ENCODE data around the gene FBXO46.

GRCh38 chr19:45739498-45740439, 9.1 kb upstream of the FBXO46 start:
- TF ChIP-seq SMAD4 (CRISPR knock-in tag; IDR thresholded peaks at IDR 0.05) = no peak
- no peak for TF ChIP-seq CTCF (IDR thresholded peaks at IDR 0.05)
- TF ChIP-seq CREB1 (CRISPR knock-in tag; IDR thresholded peaks at IDR 0.05) = no peak
- TF ChIP-seq FOXP4 (CRISPR knock-in tag; IDR thresholded peaks at IDR 0.05) = no peak
- no peak for TF ChIP-seq E2F4 (CRISPR knock-in tag; IDR thresholded peaks at IDR 0.05; ENCODE audit: borderline replicate concordance, low read depth)
- TF ChIP-seq SP1 (CRISPR knock-in tag; conservative IDR thresholded peaks at IDR 0.05) = no peak
